Keratinocyte (primary cell): ENCODE measurements around the gene IER5.

Experiments
- CTCF ChIP-seq, 3 experiments: IDR thresholded peaks in 1 of 3; conservative IDR thresholded peaks in 1 of 3; optimal IDR thresholded peaks in 1 of 3; 2 replicates in 2 of 3; 3 replicates in 1 of 3; pipeline versions ENCODE3 to v1.5.1; 2011; ENCODE audit warnings: low read length in 3 of 3, mild to moderate bottlenecking in 3 of 3, moderate library complexity in 2 of 3, control low read depth in 1 of 3, inconsistent platforms in 1 of 3; ENCODE audit not compliant: insufficient read depth in 2 of 3; ENCODE audit errors: extremely low read depth in 1 of 3
- EZH2 ChIP-seq: IDR thresholded peaks from one replicate; pipeline ENCODE4 v1.6.1; 2012; ENCODE audit warnings: inconsistent platforms, mild to moderate bottlenecking, low read length, moderate library complexity

GRCh38 chr1:181126289-181126688 lies 37.8 kb downstream of the IER5 start:
- TF ChIP-seq CTCF (optimal IDR thresholded peaks at IDR 0.05 in 1 of 3, IDR thresholded peaks at IDR 0.05 in 1 of 3, conservative IDR thresholded peaks at IDR 0.05 in 1 of 3; ENCODE audit: extremely low read depth in 1 of 3, insufficient read depth in 2 of 3, low read length in 3 of 3), result no peak
- no peak for TF ChIP-seq EZH2
